GM18873 (cell line): ENCODE measurements around the gene GPR32.
"Not testable (repeated sequence)": the region's sequence is repeated elsewhere in the genome, so short reads cannot be mapped to it uniquely, and the experiment has no call there.

Experiments
- ATAC-seq: cut with Tn5 transposase; IDR thresholded peaks from one replicate; pipeline ENCODE4 v1.9.1; 2021; ENCODE audit warnings: mild to moderate bottlenecking, moderate library complexity, moderate number of reproducible peaks; ENCODE audit not compliant: unreplicated experiment, low FRiP score

Gene GPR32

GRCh38 chr19:50779504-50780457 lies 9.5 kb downstream of the GPR32 start:
- no peak for ATAC-seq

GRCh38 chr19:50780753-50781435 lies 10.6 kb downstream of the GPR32 start:
- no peak for ATAC-seq

- not testable (repeated sequence) for ATAC-seq
Observed at GRCh38 chr19:50783848-50784152, 13.5 kb downstream of the GPR32 start.

- ATAC-seq, result no peak
Observed at GRCh38 chr19:50784710-50785109, 14.4 kb downstream of the GPR32 start.

- no peak for ATAC-seq
Observed at GRCh38 chr19:50785329-50785728, 15.1 kb downstream of the GPR32 start.

- no peak for ATAC-seq
Observed at GRCh38 chr19:50790396-50790795, 20.1 kb downstream of the GPR32 start, which contains the start of gene ACP4. Gene ACP4, plus strand, starts transcription at chr19:50790415. Its CDS starts 0 bp downstream, at chr19:50790415.

- no peak for ATAC-seq
Observed at GRCh38 chr19:50790922-50791467, 20.7 kb downstream of the GPR32 start.

GRCh38 chr19:50791594-50792271 lies 21.5 kb downstream of the GPR32 start:
- ATAC-seq, result no peak

GRCh38 chr19:50792272-50793250 lies 22.3 kb downstream of the GPR32 start:
- no peak for ATAC-seq

- no peak for ATAC-seq
Observed at GRCh38 chr19:50793558-50794065, 23.3 kb downstream of the GPR32 start.

- ATAC-seq, result no peak
Observed at GRCh38 chr19:50794074-50794875, 24.0 kb downstream of the GPR32 start.

- ATAC-seq, result no peak
Observed at GRCh38 chr19:50794876-50795663, 24.8 kb downstream of the GPR32 start.

- ATAC-seq, result no peak
Observed at GRCh38 chr19:50795664-50796073, 25.4 kb downstream of the GPR32 start.

- no peak for ATAC-seq
Observed at GRCh38 chr19:50796128-50796633, 25.9 kb downstream of the GPR32 start.

- no peak for ATAC-seq
Observed at GRCh38 chr19:50796634-50797428, 26.6 kb downstream of the GPR32 start.

- no peak for ATAC-seq
Observed at GRCh38 chr19:50797429-50797780, 27.1 kb downstream of the GPR32 start.
